Measurements from ENCODE around the gene ZFR2.
"Not testable (repeated sequence)": the region's sequence is repeated elsewhere in the genome, so short reads cannot be mapped to it uniquely, and the experiment has no call there.

Gene ZFR2

GRCh38 chr19:3881272-3882040 is 12.6 kb upstream of the ZFR2 start:
- intact Hi-C loops (cut with DNase I; ENCODE audit: low total_unique reads) = no loop called here
- no peak for TF ChIP-seq CTCF (IDR thresholded peaks at IDR 0.05)
- Histone ChIP-seq H3K4me3 (no peak overlapping the region), H3K36me3 (no peaks in the 10 kb centered on the region), H3K27ac (no peak overlapping the region), H3K27me3 (peaks cover 11 to 72% of the 10 kb centered on the region in 2 donors), H3K4me1 (peaks cover 0 to 8% (median 1%) of the 10 kb centered on the region in 4 donors), H3K9me3 (no peaks in the 10 kb centered on the region)
- no peak for DNase-seq

- intact Hi-C loops (cut with DNase I; ENCODE audit: low total_unique reads) = no loop called here
- H3K27me3 ChIP-seq = peaks cover 11 to 69% of the 10 kb centered on the region in 2 donors
- no peak within 1 kb of the TSS for H3K27ac ChIP-seq
- H3K4me1 ChIP-seq = peaks cover 0 to 8% (median 1%) of the 10 kb centered on the region in 4 donors
- no peak for DNase-seq
- TF ChIP-seq CTCF (IDR thresholded peaks at IDR 0.05) = no peak
- H3K36me3 ChIP-seq = no peaks in the 10 kb centered on the region
- H3K9me3 ChIP-seq = no peaks in the 10 kb centered on the region
- H3K4me3 ChIP-seq = no peak within 1 kb of the TSS
Measured at GRCh38 chr19:3880471-3881271, 11.8 kb upstream of the ZFR2 start, which contains the start of gene ATCAY. Gene ATCAY (plus strand): TSS chr19:3880685. CDS start chr19:3885768, 5,083 bp downstream.

GRCh38 chr19:3879656-3880055 is 10.8 kb upstream of the ZFR2 start:
- Histone ChIP-seq H3K4me3 (no peak overlapping the region), H3K9me3 (no peaks in the 10 kb centered on the region), H3K4me1 (peaks cover 0 to 8% (median 1%) of the 10 kb centered on the region in 4 donors), H3K36me3 (no peaks in the 10 kb centered on the region), H3K27me3 (peaks cover 11 to 67% of the 10 kb centered on the region in 2 donors), H3K27ac (no peak overlapping the region)
- TF ChIP-seq CTCF (IDR thresholded peaks at IDR 0.05) = no peak
- DNase-seq = no peak
- intact Hi-C loops (cut with DNase I; ENCODE audit: low total_unique reads) = no loop called here

GRCh38 chr19:3874695-3875094 is 5.9 kb upstream of the ZFR2 start:
- intact Hi-C loops (cut with DNase I; ENCODE audit: low total_unique reads); DNase-seq; H3K36me3 ChIP-seq; H3K4me3 ChIP-seq; H3K27ac ChIP-seq; H3K9me3 ChIP-seq; H3K4me1 ChIP-seq: not testable (repeated sequence)
- peaks cover 0 to 43% of the 10 kb centered on the region in 2 donors for H3K27me3 ChIP-seq

- Histone ChIP-seq H3K27me3 (peaks cover 3 to 47% of the 10 kb centered on the region in 2 donors), H3K27ac (no peak overlapping the region), H3K9me3 (peaks cover 0 to 4% (median 0%) of the 10 kb centered on the region in 3 donors), H3K36me3 (no peaks in the 10 kb centered on the region), H3K4me3 (no peak overlapping the region), H3K4me1 (peaks cover 0 to 9% (median 3%) of the 10 kb centered on the region in 4 donors)
- intact Hi-C loops (cut with DNase I; ENCODE audit: low total_unique reads) = no loop called here
- TF ChIP-seq CTCF (IDR thresholded peaks at IDR 0.05) = no peak
- no peak for DNase-seq
Measured at GRCh38 chr19:3873151-3873550, 4.3 kb upstream of the ZFR2 start.

Data from tibial artery (tissue), 4 donors.